H9 (cell line): ENCODE data around the gene S100A7. TPM values are rescaled to one million over a fixed set of nuclear protein-coding genes. Genes with fewer than 3 reads are reported as not detected.

Experiments used
- DNase-seq: peaks from one replicate; pipeline ENCODE4 v3.0.0-alpha.2; 2017
- H2AFZ ChIP-seq: one replicate; pipeline ENCODE4 v1.6.1; 2013; ENCODE audit warnings: mild to moderate bottlenecking, low read length, control low read depth, moderate library complexity
- H2AK5ac ChIP-seq: 2 replicates; pipeline ENCODE4 v1.6.1; 2013; ENCODE audit warnings: low read length, control low read depth, mixed read lengths; ENCODE audit not compliant: insufficient read length
- H2BK120ac ChIP-seq: one replicate; pipeline ENCODE4 v1.6.1; 2013; ENCODE audit warnings: low read depth, mild to moderate bottlenecking, low read length, control low read depth, inconsistent platforms; ENCODE audit not compliant: poor library complexity, severe bottlenecking
- H2BK12ac ChIP-seq: 2 replicates; pipeline ENCODE4 v1.6.1; 2013; ENCODE audit warnings: low read length, control low read depth, mixed read lengths, low read depth; ENCODE audit not compliant: insufficient read length
- H2BK15ac ChIP-seq: 2 replicates; pipeline ENCODE4 v1.6.1; 2013; ENCODE audit warnings: low read depth, low read length, control low read depth
- H2BK20ac ChIP-seq: one replicate; pipeline ENCODE4 v1.6.1; 2013; ENCODE audit warnings: low read depth, mild to moderate bottlenecking, low read length, control low read depth, inconsistent platforms; ENCODE audit not compliant: poor library complexity, severe bottlenecking
- H2BK5ac ChIP-seq: 2 replicates; pipeline ENCODE4 v1.6.1; 2013; ENCODE audit warnings: low read length, control low read depth, mixed read lengths; ENCODE audit not compliant: insufficient read length
- H3K14ac ChIP-seq: 2 replicates; pipeline ENCODE4 v1.6.1; 2013; ENCODE audit warnings: low read length, control low read depth; ENCODE audit not compliant: insufficient read depth
- H3K18ac ChIP-seq: 2 replicates; pipeline ENCODE4 v1.6.1; 2013; ENCODE audit warnings: low read depth, mild to moderate bottlenecking, mixed read lengths, low read length, control low read depth; ENCODE audit not compliant: insufficient read length
- H3K23ac ChIP-seq: 2 replicates; pipeline ENCODE4 v1.6.1; 2013; ENCODE audit warnings: low read length, control low read depth, mixed read lengths, low read depth; ENCODE audit not compliant: insufficient read length
- H3K23me2 ChIP-seq: 2 replicates; pipeline ENCODE4 v1.6.1; 2013; ENCODE audit warnings: low read depth, mild to moderate bottlenecking, mixed read lengths, low read length, control low read depth; ENCODE audit not compliant: insufficient read length, poor library complexity, severe bottlenecking
- H3K27ac ChIP-seq: 2 replicates; pipeline ENCODE4 v1.5.1; 2013; ENCODE audit warnings: low read length, control low read depth, mixed read lengths, low read depth; ENCODE audit not compliant: insufficient read length
- H3K27me3 ChIP-seq: 2 replicates; pipeline ENCODE4 v1.6.1; 2013; ENCODE audit warnings: low read length, control low read depth, inconsistent platforms; ENCODE audit not compliant: insufficient read depth
- H3K4ac ChIP-seq: 2 replicates; pipeline ENCODE4 v1.6.1; 2013; ENCODE audit warnings: low read depth, mild to moderate bottlenecking, control low read depth, inconsistent platforms, low read length, moderate library complexity
- H3K4me1 ChIP-seq: 2 replicates; pipeline ENCODE4 v1.6.1; 2013; ENCODE audit warnings: low read length, control low read depth, inconsistent platforms; ENCODE audit not compliant: insufficient read depth
- H3K4me2 ChIP-seq: 2 replicates; pipeline ENCODE4 v1.6.1; 2013; ENCODE audit warnings: low read length, control low read depth, mixed read lengths; ENCODE audit not compliant: insufficient read length, insufficient read depth
- H3K56ac ChIP-seq: 2 replicates; pipeline ENCODE4 v1.6.1; 2013; ENCODE audit warnings: low read depth, mild to moderate bottlenecking, mixed read lengths, low read length, control low read depth; ENCODE audit not compliant: insufficient read length
- H3K79me1 ChIP-seq: 2 replicates; pipeline ENCODE4 v1.6.1; 2013; ENCODE audit warnings: low read depth, mild to moderate bottlenecking, moderate library complexity, low read length, control low read depth, inconsistent platforms; ENCODE audit not compliant: insufficient read depth, poor library complexity, severe bottlenecking
- H3K79me2 ChIP-seq: 2 replicates; pipeline ENCODE4 v1.6.1; 2013; ENCODE audit warnings: low read length, control low read depth, inconsistent platforms; ENCODE audit not compliant: insufficient read depth
- H3K9ac ChIP-seq: 2 replicates; pipeline ENCODE4 v1.6.1; 2013; ENCODE audit warnings: low read length, control low read depth, mixed read lengths; ENCODE audit not compliant: insufficient read length; ENCODE audit errors: extremely low read depth
- H3K9me3 ChIP-seq: one replicate; pipeline ENCODE4 v1.6.1; 2013; ENCODE audit warnings: low read depth, low read length, inconsistent platforms; ENCODE audit not compliant: control insufficient read depth
- H3T11ph ChIP-seq: one replicate; pipeline ENCODE4 v1.6.1; 2013; ENCODE audit warnings: mild to moderate bottlenecking, low read length, control low read depth, inconsistent platforms
- H4K20me1 ChIP-seq: one replicate; pipeline ENCODE4 v1.6.1; 2013; ENCODE audit not compliant: control insufficient read depth, insufficient read length, insufficient read depth
- H4K5ac ChIP-seq: 2 replicates; pipeline ENCODE4 v1.6.1; 2013; ENCODE audit warnings: low read depth, mild to moderate bottlenecking, mixed read lengths, low read length, control low read depth; ENCODE audit not compliant: insufficient read length
- H4K8ac ChIP-seq: replicated peaks from 2 replicates; pipeline ENCODE4 v1.6.1; 2013; ENCODE audit warnings: low read length, control low read depth, mixed read lengths, low read depth; ENCODE audit not compliant: insufficient read length
- H4K91ac ChIP-seq: 2 replicates; pipeline ENCODE4 v1.6.1; 2013; ENCODE audit warnings: low read depth, mild to moderate bottlenecking, moderate library complexity, mixed read lengths, low read length, control low read depth; ENCODE audit not compliant: insufficient read length
- H3K27ac Mint-ChIP-seq, 3 experiments: 2 replicates in 2 of 3; 3 replicates in 1 of 3; pipeline ENCODE4 v1.8.0; 2020 to 2021; ENCODE audit warnings: mixed read lengths in 3 of 3, mild to moderate bottlenecking in 1 of 3, moderate library complexity in 1 of 3
- H3K27me3 Mint-ChIP-seq: 2 replicates; pipeline ENCODE4 v1.8.0; 2021; ENCODE audit warnings: low read depth, mild to moderate bottlenecking, moderate library complexity, mixed read lengths
- H3K36me3 Mint-ChIP-seq, 3 experiments: 2 replicates in 2 of 3; 3 replicates in 1 of 3; pipeline ENCODE4 v1.8.0; 2020 to 2021; ENCODE audit warnings: low read depth in 3 of 3, mixed read lengths in 3 of 3; ENCODE audit not compliant: insufficient read depth in 1 of 3
- H3K4me1 Mint-ChIP-seq, 2 experiments: 2 replicates each; pipeline ENCODE4 v1.8.0; 2020; ENCODE audit warnings: mixed read lengths in 2 of 2
- H3K4me3 Mint-ChIP-seq, 2 experiments: 2 replicates in 1 of 2; 3 replicates in 1 of 2; pipeline ENCODE4 v1.8.0; 2020 to 2021; ENCODE audit warnings: mild to moderate bottlenecking in 2 of 2, mixed read lengths in 2 of 2, moderate library complexity in 1 of 2
- H3K9me3 Mint-ChIP-seq, 2 experiments: 2 replicates in 1 of 2; 3 replicates in 1 of 2; pipeline ENCODE4 v1.8.0; 2020; ENCODE audit warnings: mild to moderate bottlenecking in 2 of 2, mixed read lengths in 2 of 2, moderate library complexity in 1 of 2
- WGBS: extraction: QIAGEN DNeasy Blood & Tissue Kit; methylation state at CpG from one replicate; pipeline ENCODE4 v1.1.7; 2013; ENCODE audit warnings: missing lambda C conversion rate, low lambda C conversion rate, mixed read lengths; ENCODE audit not compliant: insufficient read length; ENCODE audit errors: extremely low coverage; 5-methylcytosine and 5-hydroxymethylcytosine counted together
- total RNA-seq: library from RNA; stranded (reverse); gene quantifications from 2 replicates; pipeline ENCODE4 v1.2.1, GENCODE V29; 2021
- TF ChIP-seq, protein P1 (sequence below): fragments of 200-600 bp; sonication (generic); conservative IDR thresholded peaks from 3 replicates; pipeline ENCODE4 v1.8.0; 2021; ENCODE audit warnings: antibody characterized with exemption, mild to moderate bottlenecking

S100A7 gene
- total RNA-seq, 1 experiment from 2014 or later = not detected

DNA sequence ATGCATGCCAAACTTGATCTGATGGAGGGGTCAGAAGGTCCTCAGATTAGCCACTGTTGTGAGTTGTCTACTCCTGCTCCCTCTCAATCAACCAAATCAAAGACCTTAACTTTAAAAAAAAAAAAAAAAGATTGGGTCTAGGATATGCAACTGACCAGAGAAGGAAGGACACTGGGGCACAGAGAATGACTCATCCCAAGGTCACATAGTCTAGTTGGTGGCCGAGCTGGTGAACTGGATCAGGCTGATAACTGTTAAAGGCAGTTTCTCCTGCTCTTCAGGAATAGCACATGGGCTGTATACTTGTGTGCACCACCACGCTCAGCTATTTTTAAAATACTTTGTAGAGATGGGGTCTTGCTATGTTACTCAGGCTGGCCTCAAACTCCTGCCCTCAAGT is 14.8 kb upstream of the S100A7 start:
- H3K4me3 Mint-ChIP-seq = no peak overlapping the region
- H3K27ac Mint-ChIP-seq = no peak overlapping the region
- Histone ChIP-seq H2BK5ac (no peak overlapping the region), H3K4me2 (no peak overlapping the region), H2BK15ac (no peak overlapping the region), H2AFZ (no peak overlapping the region), H3T11ph (no peak overlapping the region), H3K23me2 (no peaks in the 10 kb centered on the region), H3K56ac (no peak overlapping the region), H4K8ac (no peak overlapping the region), H2BK120ac (no peak overlapping the region), H3K14ac (no peak overlapping the region), H4K91ac (no peak overlapping the region), H3K27me3 (no peaks in the 10 kb centered on the region), H3K4ac (no peak overlapping the region), H2AK5ac (no peak overlapping the region), H2BK20ac (no peak overlapping the region), H4K5ac (no peak overlapping the region), H3K9ac (no peak overlapping the region), H3K23ac (no peak overlapping the region), H3K79me1 (no peaks in the 10 kb centered on the region), H3K4me1 (no peaks in the 10 kb centered on the region), H3K79me2 (no peaks in the 10 kb centered on the region), H3K18ac (no peak overlapping the region), H3K27ac (no peak overlapping the region), H3K9me3 (peaks cover 22% of the 10 kb centered on the region), H4K20me1 (no peaks in the 10 kb centered on the region), H2BK12ac (no peak overlapping the region)
- H3K27me3 Mint-ChIP-seq = no peaks in the 10 kb centered on the region
- peaks cover 8 to 12% of the 10 kb centered on the region in 2 experiments for H3K4me1 Mint-ChIP-seq
- H3K36me3 Mint-ChIP-seq = peaks cover 3 to 16% (median 13%) of the 10 kb centered on the region in 3 experiments; a peak in 6 of 7 replicates
- WGBS = no CpG with 5 or more reads among the region's 2 CpGs
- TF ChIP-seq, protein P1, sequence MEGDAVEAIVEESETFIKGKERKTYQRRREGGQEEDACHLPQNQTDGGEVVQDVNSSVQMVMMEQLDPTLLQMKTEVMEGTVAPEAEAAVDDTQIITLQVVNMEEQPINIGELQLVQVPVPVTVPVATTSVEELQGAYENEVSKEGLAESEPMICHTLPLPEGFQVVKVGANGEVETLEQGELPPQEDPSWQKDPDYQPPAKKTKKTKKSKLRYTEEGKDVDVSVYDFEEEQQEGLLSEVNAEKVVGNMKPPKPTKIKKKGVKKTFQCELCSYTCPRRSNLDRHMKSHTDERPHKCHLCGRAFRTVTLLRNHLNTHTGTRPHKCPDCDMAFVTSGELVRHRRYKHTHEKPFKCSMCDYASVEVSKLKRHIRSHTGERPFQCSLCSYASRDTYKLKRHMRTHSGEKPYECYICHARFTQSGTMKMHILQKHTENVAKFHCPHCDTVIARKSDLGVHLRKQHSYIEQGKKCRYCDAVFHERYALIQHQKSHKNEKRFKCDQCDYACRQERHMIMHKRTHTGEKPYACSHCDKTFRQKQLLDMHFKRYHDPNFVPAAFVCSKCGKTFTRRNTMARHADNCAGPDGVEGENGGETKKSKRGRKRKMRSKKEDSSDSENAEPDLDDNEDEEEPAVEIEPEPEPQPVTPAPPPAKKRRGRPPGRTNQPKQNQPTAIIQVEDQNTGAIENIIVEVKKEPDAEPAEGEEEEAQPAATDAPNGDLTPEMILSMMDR = no peak
- peaks cover 21 to 34% of the 10 kb centered on the region in 2 experiments for H3K9me3 Mint-ChIP-seq
- no peak for DNase-seq
